ENCODE measurements around the gene L3MBTL4.
"Not testable (repeated sequence)": the region's sequence is repeated elsewhere in the genome, so short reads cannot be mapped to it uniquely, and the experiment has no call there.

Gene L3MBTL4

GRCh38 chr18:6406075-6406909 is 8.4 kb downstream of the L3MBTL4 start:
- no peak for DNase-seq (ENCODE audit: low read depth in 2 of 2)

GRCh38 chr18:6405237-6406074 is 9.3 kb downstream of the L3MBTL4 start:
- DNase-seq (ENCODE audit: low read depth in 2 of 2), result no peak

- DNase-seq (ENCODE audit: low read depth in 2 of 2), result no peak
Observed at GRCh38 chr18:6404834-6405233, 9.9 kb downstream of the L3MBTL4 start.

- no peak for DNase-seq (ENCODE audit: low read depth in 2 of 2)
Observed at GRCh38 chr18:6401687-6402086, 13.0 kb downstream of the L3MBTL4 start.

- DNase-seq (ENCODE audit: low read depth in 2 of 2), result no peak
Observed at GRCh38 chr18:6399776-6400175, 14.9 kb downstream of the L3MBTL4 start.

GRCh38 chr18:6397931-6398566 is 16.7 kb downstream of the L3MBTL4 start:
- DNase-seq (ENCODE audit: low read depth in 2 of 2), result no peak

GRCh38 chr18:6396847-6397246 is 17.9 kb downstream of the L3MBTL4 start:
- no peak for DNase-seq (ENCODE audit: low read depth in 2 of 2)

GRCh38 chr18:6396276-6396675 is 18.4 kb downstream of the L3MBTL4 start:
- DNase-seq (ENCODE audit: low read depth in 2 of 2), result no peak

GRCh38 chr18:6389005-6389404 is 25.7 kb downstream of the L3MBTL4 start:
- DNase-seq (ENCODE audit: low read depth in 2 of 2), result no peak

- DNase-seq (ENCODE audit: low read depth in 2 of 2), result no peak
Observed at GRCh38 chr18:6382963-6383362, 31.7 kb downstream of the L3MBTL4 start.

- not testable (repeated sequence) for DNase-seq (ENCODE audit: low read depth in 2 of 2)
Observed at GRCh38 chr18:6377473-6377872, 37.2 kb downstream of the L3MBTL4 start.

- DNase-seq (ENCODE audit: low read depth in 2 of 2), result no peak
Observed at GRCh38 chr18:6376433-6377229, 38.1 kb downstream of the L3MBTL4 start.

- no peak for DNase-seq (ENCODE audit: low read depth in 2 of 2)
Observed at GRCh38 chr18:6374935-6375529, 39.7 kb downstream of the L3MBTL4 start.

GRCh38 chr18:6374340-6374739 is 40.4 kb downstream of the L3MBTL4 start:
- no peak for DNase-seq (ENCODE audit: low read depth in 2 of 2)

GRCh38 chr18:6373187-6373586 is 41.5 kb downstream of the L3MBTL4 start:
- DNase-seq (ENCODE audit: low read depth in 2 of 2), result no peak

GRCh38 chr18:6370886-6371635 is 43.6 kb downstream of the L3MBTL4 start:
- DNase-seq (ENCODE audit: low read depth in 2 of 2), result no peak

- no peak for DNase-seq (ENCODE audit: low read depth in 2 of 2)
Observed at GRCh38 chr18:6370410-6370809, 44.3 kb downstream of the L3MBTL4 start.

- no peak for DNase-seq (ENCODE audit: low read depth in 2 of 2)
Observed at GRCh38 chr18:6368017-6368416, 46.7 kb downstream of the L3MBTL4 start.

GRCh38 chr18:6367208-6367607 is 47.5 kb downstream of the L3MBTL4 start:
- no peak for DNase-seq (ENCODE audit: low read depth in 2 of 2)

GRCh38 chr18:6366776-6367175 is 47.9 kb downstream of the L3MBTL4 start:
- DNase-seq (ENCODE audit: low read depth in 2 of 2), result no peak

Measured in stimulated activated CD4-positive, alpha-beta T cell treated with anti-CD3 and anti-CD28 coated beads, Interleukin-15, amount 100 ng/mL, for 48 hours (primary cell).